ENCODE data around the gene ATF7IP2. TPM values are rescaled to one million over a fixed set of nuclear protein-coding genes. Genes with fewer than 3 reads are reported as not detected.

The ATF7IP2 gene
- total and polyA plus RNA-seq, 8 donors, result 8.5 to 14.3 (median 12.8) TPM

DNA sequence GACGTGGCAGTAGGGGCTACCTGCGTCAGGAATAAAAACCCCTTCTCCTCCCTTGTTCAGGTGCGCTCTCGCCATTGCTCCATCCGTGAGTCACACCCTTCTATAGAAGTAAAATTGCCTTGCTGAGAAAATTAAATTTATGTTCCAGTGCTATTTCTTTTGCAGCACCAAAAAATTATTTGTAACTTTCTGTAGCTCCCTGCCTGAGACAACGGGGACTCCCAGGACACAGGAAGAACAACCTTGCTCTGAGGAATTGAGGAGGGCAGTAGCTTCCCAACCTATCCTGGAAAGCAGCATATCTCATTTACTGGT lies 109.1 kb downstream of the ATF7IP2 start:
- Histone ChIP-seq H3K27ac (no peak overlapping the region), H3K9me3 (peaks cover 0 to 20% of the 10 kb centered on the region in 2 donors), H3K4me1 (no peaks in the 10 kb centered on the region), H3K27me3 (no peaks in the 10 kb centered on the region), H3K4me3 (no peak overlapping the region), H3K36me3 (peaks cover 0 to 20% of the 10 kb centered on the region in 2 donors)
- intact Hi-C loops (cut with DNase I), result no loop called here
- TF ChIP-seq, protein P1, sequence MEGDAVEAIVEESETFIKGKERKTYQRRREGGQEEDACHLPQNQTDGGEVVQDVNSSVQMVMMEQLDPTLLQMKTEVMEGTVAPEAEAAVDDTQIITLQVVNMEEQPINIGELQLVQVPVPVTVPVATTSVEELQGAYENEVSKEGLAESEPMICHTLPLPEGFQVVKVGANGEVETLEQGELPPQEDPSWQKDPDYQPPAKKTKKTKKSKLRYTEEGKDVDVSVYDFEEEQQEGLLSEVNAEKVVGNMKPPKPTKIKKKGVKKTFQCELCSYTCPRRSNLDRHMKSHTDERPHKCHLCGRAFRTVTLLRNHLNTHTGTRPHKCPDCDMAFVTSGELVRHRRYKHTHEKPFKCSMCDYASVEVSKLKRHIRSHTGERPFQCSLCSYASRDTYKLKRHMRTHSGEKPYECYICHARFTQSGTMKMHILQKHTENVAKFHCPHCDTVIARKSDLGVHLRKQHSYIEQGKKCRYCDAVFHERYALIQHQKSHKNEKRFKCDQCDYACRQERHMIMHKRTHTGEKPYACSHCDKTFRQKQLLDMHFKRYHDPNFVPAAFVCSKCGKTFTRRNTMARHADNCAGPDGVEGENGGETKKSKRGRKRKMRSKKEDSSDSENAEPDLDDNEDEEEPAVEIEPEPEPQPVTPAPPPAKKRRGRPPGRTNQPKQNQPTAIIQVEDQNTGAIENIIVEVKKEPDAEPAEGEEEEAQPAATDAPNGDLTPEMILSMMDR (IDR thresholded peaks at IDR 0.05), result no peak
- no peak for ATAC-seq
- no peak for DNase-seq

DNA sequence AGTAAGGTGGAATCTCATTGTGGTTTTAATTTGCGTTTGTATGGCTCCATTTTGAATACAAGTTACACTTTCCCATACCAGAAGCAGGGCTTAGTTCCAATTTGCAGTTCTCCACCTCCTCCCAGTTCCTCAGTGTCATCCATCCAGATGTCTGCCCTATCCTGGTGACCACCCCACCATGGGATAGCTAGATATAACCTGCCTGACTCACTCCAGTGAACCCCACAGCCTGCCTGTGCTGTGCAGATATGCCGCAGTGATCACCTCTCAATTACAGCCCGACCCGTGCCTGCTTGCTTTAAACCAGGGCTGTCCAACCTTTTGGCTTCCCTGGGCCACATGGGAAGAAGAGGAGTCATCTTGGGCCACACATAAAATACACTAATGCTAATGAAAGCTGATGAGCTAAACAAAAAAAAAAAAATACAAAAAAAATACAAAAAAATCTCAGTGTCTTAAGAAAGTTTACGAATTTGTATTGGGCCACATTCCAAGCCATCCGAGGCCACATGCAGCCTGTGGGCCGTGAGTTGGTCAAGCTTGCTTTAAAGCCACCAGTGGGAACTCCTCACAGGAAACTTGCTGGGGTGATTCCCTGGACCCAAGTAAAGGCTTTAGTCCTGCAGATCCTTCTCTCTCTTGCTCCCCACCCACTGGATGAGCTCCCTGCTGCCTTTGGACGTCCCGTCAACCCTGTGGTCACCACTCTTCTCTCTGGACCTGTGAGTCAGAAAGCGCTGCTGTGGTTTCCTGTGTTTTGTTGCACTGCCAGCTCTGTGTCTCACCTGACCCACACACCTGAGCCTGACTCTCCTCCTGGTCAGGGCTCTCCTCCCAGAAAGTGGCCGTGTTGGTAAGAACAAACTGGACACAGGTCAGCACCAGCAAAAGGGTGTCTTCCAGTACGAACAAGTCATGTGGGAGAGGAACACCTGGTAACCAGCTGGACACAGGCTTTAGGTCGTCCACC lies 111.6 kb downstream of the ATF7IP2 start:
- peaks cover 0 to 20% of the 10 kb centered on the region in 2 donors for H3K9me3 ChIP-seq
- H3K4me1 ChIP-seq, result no peaks in the 10 kb centered on the region
- intact Hi-C loops (cut with DNase I), result no loop called here
- TF ChIP-seq, protein P1 (IDR thresholded peaks at IDR 0.05), result no peak
- H3K36me3 ChIP-seq, result peaks cover 0 to 20% of the 10 kb centered on the region in 2 donors
- no peak overlapping the region for H3K4me3 ChIP-seq
- H3K27me3 ChIP-seq, result no peaks in the 10 kb centered on the region
- H3K27ac ChIP-seq, result no peak overlapping the region
- ATAC-seq (no peak), DNase-seq (no peak)

DNA sequence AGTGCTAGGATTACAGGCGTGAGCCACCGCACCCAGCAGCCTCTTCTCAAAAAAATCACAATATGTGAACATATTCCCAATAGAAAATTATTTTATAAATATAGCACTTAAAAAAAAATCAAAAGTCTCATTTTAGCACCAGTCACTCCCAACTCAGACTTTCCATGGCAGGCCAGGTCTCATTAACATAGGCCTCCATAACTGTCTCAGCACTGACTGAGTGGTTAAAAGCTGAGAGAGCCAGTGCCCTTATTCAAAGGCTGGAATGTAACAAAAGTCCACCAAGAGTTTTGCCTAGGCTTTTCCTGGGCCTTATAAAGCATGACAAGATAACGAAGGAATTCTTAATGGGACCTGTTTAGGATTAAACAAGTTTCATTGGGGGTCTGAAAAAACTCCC lies 114.7 kb downstream of the ATF7IP2 start:
- Histone ChIP-seq H3K27ac (no peak overlapping the region), H3K9me3 (peaks cover 0 to 10% of the 10 kb centered on the region in 2 donors), H3K4me1 (no peaks in the 10 kb centered on the region), H3K27me3 (no peaks in the 10 kb centered on the region), H3K36me3 (peaks cover 0 to 16% of the 10 kb centered on the region in 2 donors), H3K4me3 (no peak overlapping the region)
- TF ChIP-seq, protein P1 (IDR thresholded peaks at IDR 0.05), result no peak
- DNase-seq (no peak), ATAC-seq (peak; percentile 25)
- intact Hi-C loops (cut with DNase I), result no loop called here

DNA sequence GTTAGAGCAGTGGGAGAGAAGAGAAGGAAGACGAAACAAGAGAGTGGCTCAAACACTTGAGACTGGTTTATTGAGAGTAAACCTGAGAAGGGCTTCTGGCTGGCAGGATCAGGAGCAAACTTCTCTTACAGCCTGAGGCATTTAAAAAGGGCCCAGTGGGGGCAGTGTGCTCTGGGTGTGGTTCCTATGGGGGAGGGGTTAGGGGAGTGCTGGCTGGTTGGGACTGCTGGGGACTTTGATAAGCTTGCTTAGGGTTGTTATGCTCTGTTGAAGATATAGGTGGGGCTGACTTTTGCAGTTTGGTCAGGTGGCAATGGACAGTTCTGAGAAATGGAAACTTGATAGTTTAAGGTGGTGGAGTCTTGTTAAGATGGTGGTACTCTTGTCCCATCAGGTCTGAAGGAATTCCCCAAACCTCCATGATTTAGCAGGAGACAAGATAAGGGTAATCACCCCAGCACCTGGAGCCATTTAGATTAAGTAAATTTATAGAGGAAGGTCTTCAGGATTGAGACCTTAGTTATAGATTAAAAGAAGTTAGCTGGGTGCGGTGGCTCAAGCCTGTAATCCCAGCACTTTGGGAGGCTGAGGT lies 115.3 kb downstream of the ATF7IP2 start:
- Histone ChIP-seq H3K27ac (no peak overlapping the region), H3K36me3 (peaks cover 0 to 15% of the 10 kb centered on the region in 2 donors), H3K27me3 (no peaks in the 10 kb centered on the region), H3K4me1 (no peaks in the 10 kb centered on the region), H3K9me3 (peaks cover 0 to 5% of the 10 kb centered on the region in 2 donors), H3K4me3 (no peak overlapping the region)
- TF ChIP-seq, protein P1 (IDR thresholded peaks at IDR 0.05), result no peak
- DNase-seq (no peak), ATAC-seq (peak; percentile 60)
- intact Hi-C loops (cut with DNase I), result no loop called here

DNA sequence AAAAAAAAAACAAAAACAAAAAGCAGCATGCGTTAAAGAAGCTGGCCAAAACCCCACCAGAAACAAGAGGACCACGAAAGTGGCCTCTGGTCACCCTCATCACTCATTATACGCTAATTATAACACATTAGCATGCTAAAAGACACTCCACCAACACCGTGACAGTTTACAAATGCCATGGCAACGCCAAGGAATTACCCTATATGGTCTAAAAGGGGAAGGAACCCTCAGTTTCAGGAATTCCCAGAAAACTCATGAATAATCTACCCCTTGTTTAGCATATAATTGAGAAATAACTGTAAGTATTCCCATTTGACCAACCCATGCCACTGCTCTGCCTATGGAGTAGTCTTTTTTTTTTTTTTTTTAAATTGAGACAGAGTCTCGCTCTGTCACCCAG lies 116.9 kb downstream of the ATF7IP2 start:
- H3K27me3 ChIP-seq, result no peaks in the 10 kb centered on the region
- peaks cover 0 to 4% of the 10 kb centered on the region in 2 donors for H3K36me3 ChIP-seq
- TF ChIP-seq, protein P1 (IDR thresholded peaks at IDR 0.05), result no peak
- ATAC-seq, result no peak
- DNase-seq, result no peak
- H3K9me3 ChIP-seq, result no peaks in the 10 kb centered on the region
- intact Hi-C loops (cut with DNase I), result no loop called here
- H3K4me3 ChIP-seq, result no peak overlapping the region
- H3K4me1 ChIP-seq, result no peaks in the 10 kb centered on the region
- no peak overlapping the region for H3K27ac ChIP-seq

Data from left lung (tissue), 10 donors.